T-cell (primary cell): Measurements from ENCODE around the gene SETD9. TPM values are rescaled to one million over a fixed set of nuclear protein-coding genes. Genes with fewer than 3 reads are reported as not detected.

Source experiments
- ATAC-seq, 4 experiments: fragments of 200-7000 bp in 3 of 4; fragments of 150-1000 bp in 1 of 4; cut with Tn5 transposase; replicated peaks in 1 of 4; 1 replicate in 3 of 4; 2 replicates in 1 of 4; pipeline ENCODE4 v1.10.0; 2021; ENCODE audit warnings: moderate library complexity in 3 of 4, mild to moderate bottlenecking in 2 of 4, moderate number of reproducible peaks in 1 of 4
- CTCF ChIA-PET, 2 donors: fragments of 300-600 bp; sonication (Branson Sonifier 250); formaldehyde crosslinking; loops; one replicate each; lab custom pipeline; 2022; ENCODE audit warnings: antibody characterized with exemption in 2 of 2; lab: Charles Lee
- POLR2A ChIA-PET, 2 donors: fragments of 300-600 bp; sonication (Branson Sonifier 250); formaldehyde crosslinking; loops; one replicate each; lab custom pipeline; 2022; ENCODE audit warnings: antibody characterized with exemption in 2 of 2; lab: Charles Lee
- DNase-seq, 35 experiments: peaks; one replicate each; pipeline versions ENCODE4 v3.0.0 to v3.0.0-alpha.2; 2013 to 2023
- H3K27ac ChIP-seq: one replicate; pipeline ENCODE4 v1.5.1; 2013; ENCODE audit warnings: low read length
- H3K27me3 ChIP-seq, 2 experiments: replicated peaks in 1 of 2; 1 replicate in 1 of 2; 2 replicates in 1 of 2; pipeline versions ENCODE4 v1.6.1 to v1.7.0; 2013; ENCODE audit warnings: low read length in 1 of 2, mixed read lengths in 1 of 2; ENCODE audit not compliant: control insufficient read depth in 2 of 2, insufficient read depth in 2 of 2; ENCODE audit errors: extremely low read depth in 1 of 2
- H3K36me3 ChIP-seq, 2 donors: 1 replicate in 1 of 2; 2 replicates in 1 of 2; pipeline versions ENCODE4 v1.6.1 to v1.7.0; 2013; ENCODE audit warnings: low read length in 1 of 2; ENCODE audit not compliant: control insufficient read depth in 2 of 2, insufficient read depth in 1 of 2; ENCODE audit errors: extremely low read depth in 1 of 2
- H3K4me1 ChIP-seq, 2 experiments: 1 replicate in 1 of 2; 2 replicates in 1 of 2; pipeline versions ENCODE4 v1.6.1 to v1.7.0; 2013; ENCODE audit warnings: low read length in 2 of 2, mixed read lengths in 1 of 2; ENCODE audit not compliant: insufficient read depth in 2 of 2, control insufficient read depth in 1 of 2; ENCODE audit errors: extremely low read depth in 1 of 2
- H3K4me3 ChIP-seq, 2 donors: 1 replicate in 1 of 2; 2 replicates in 1 of 2; pipeline versions ENCODE4 v1.5.1 to v1.7.0; 2013; ENCODE audit warnings: mild to moderate bottlenecking in 2 of 2, low read length in 1 of 2, moderate library complexity in 1 of 2; ENCODE audit not compliant: control insufficient read depth in 1 of 2; ENCODE audit errors: extremely low read depth in 1 of 2
- H3K9me3 ChIP-seq: 2 replicates; pipeline ENCODE4 v1.7.0; 2013
- H3K27ac Mint-ChIP-seq, 2 donors: one replicate each; pipeline ENCODE4 v1.8.0; 2020 to 2021; ENCODE audit warnings: mild to moderate bottlenecking in 2 of 2, mixed read lengths in 2 of 2
- H3K27me3 Mint-ChIP-seq, 2 donors: one replicate each; pipeline ENCODE4 v1.8.0; 2021 to 2022; ENCODE audit warnings: mixed read lengths in 2 of 2
- H3K36me3 Mint-ChIP-seq: one replicate; pipeline ENCODE4 v1.8.0; 2021; ENCODE audit warnings: mixed read lengths
- H3K4me1 Mint-ChIP-seq, 3 donors: one replicate each; pipeline ENCODE4 v1.8.0; 2020 to 2022; ENCODE audit warnings: mixed read lengths in 3 of 3, mild to moderate bottlenecking in 1 of 3
- H3K4me3 Mint-ChIP-seq, 3 donors: one replicate each; pipeline ENCODE4 v1.8.0; 2020 to 2022; ENCODE audit warnings: mild to moderate bottlenecking in 3 of 3, mixed read lengths in 3 of 3, moderate library complexity in 3 of 3
- H3K9me3 Mint-ChIP-seq, 3 donors: one replicate each; pipeline ENCODE4 v1.8.0; 2020 to 2022; ENCODE audit warnings: mixed read lengths in 3 of 3
- WGBS: methylation state at CpG from one replicate; pipeline ENCODE4 v1.1.5; 2013; ENCODE audit warnings: missing lambda C conversion rate; ENCODE audit not compliant: insufficient coverage; 5-methylcytosine and 5-hydroxymethylcytosine counted together
- total RNA-seq, 35 experiments: library from RNA in 6 of 35; stranded (reverse) in 6 of 35; fragments of 120-200 nt in 1 of 35; gene quantifications; one replicate each; pipeline versions ENCODE4 v1.2.1 to v1.2.4 and lab custom pipeline; 2013 to 2026

SETD9 gene
- total RNA-seq, 5 donors from 2014 or later (not counting 1 experiment from before 2014, with no cell fraction given), result 0.73 to 6.4 (median 5.3) TPM

DNA sequence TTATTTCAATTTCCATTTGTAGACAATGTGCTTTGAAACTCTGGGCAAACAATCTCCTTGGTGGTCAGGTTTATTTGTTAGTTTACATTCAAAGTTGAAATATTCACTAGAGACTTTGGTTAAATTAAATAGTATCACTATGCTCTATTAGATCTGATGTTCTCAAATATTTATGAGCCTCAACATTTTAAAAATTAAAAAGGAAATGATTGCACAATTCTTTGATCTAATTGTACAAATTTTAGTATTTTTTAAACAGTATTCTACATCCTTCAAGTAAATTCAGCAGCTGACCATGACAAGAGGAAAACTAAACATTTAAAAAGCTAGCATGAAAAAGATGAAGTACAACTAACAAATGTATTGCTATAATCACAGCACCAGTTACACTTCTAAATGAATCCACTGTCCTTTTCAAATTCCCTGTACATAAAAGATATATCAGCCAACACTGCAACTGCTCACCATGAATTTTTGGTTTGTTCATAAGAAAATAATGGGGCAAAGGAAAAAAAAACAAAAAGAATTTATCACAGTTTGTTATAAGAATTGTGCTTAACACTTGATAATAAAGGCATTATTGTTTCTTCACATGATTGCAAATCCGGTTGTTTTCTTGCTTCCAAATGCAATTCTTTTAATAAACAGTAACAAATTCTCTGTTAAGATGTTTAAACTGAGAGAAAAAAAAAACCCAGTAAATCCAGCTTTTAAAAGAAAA is 10.7 kb downstream of the SETD9 start:
- Mint-ChIP-seq H3K9me3 (no peaks in the 10 kb centered on the region), H3K27ac (no peak overlapping the region)
- CTCF ChIA-PET, result interaction anchor here in 1 of 2 donors (0.6 kb wide), 1 partner anchor 18 kb away, joined by 3 read pairs; no protein-coding TSS in a partner anchor

GRCh38 chr5:56922922-56923321 is 13.5 kb downstream of the SETD9 start:
- 100% methylated on average over 1 of the region's 6 CpGs for WGBS
- Mint-ChIP-seq H3K36me3 (peaks cover 47% of the 10 kb centered on the region), H3K4me1 (peaks cover 2 to 17% (median 3%) of the 10 kb centered on the region in 3 donors), H3K27me3 (no peaks in the 10 kb centered on the region), H3K27ac (no peak overlapping the region), H3K9me3 (no peaks in the 10 kb centered on the region), H3K4me3 (no peak overlapping the region)
- CTCF ChIA-PET, result no interaction called here
- Histone ChIP-seq H3K27ac (no peak overlapping the region), H3K27me3 (no peaks in the 10 kb centered on the region), H3K9me3 (no peaks in the 10 kb centered on the region), H3K36me3 (peaks cover 4 to 41% of the 10 kb centered on the region in 2 donors), H3K4me3 (no peak overlapping the region), H3K4me1 (no peaks in the 10 kb centered on the region)
- POLR2A ChIA-PET, result interaction anchor here in 1 of 2 donors (0.6 kb wide), 1 partner anchor 41 kb away, joined by 3 read pairs; no protein-coding TSS in a partner anchor
- no peak for DNase-seq
- ATAC-seq, result no peak

More for the DNA sequence above, 10.7 kb downstream of the SETD9 start:
- no peaks in the 10 kb centered on the region for H3K27me3 Mint-ChIP-seq
- ATAC-seq (no peak), DNase-seq (no peak)
- Histone ChIP-seq H3K36me3 (peaks cover 4 to 32% of the 10 kb centered on the region in 2 donors), H3K4me1 (no peaks in the 10 kb centered on the region), H3K27me3 (no peaks in the 10 kb centered on the region), H3K9me3 (no peaks in the 10 kb centered on the region), H3K27ac (no peak overlapping the region), H3K4me3 (no peak overlapping the region)
- WGBS, result no CpG with 5 or more reads among the region's 1 CpG
- peaks cover 35% of the 10 kb centered on the region for H3K36me3 Mint-ChIP-seq
- H3K4me1 Mint-ChIP-seq, result peaks cover 2 to 17% (median 3%) of the 10 kb centered on the region in 3 donors
- POLR2A ChIA-PET, result interaction anchor here in 1 of 2 donors (0.6 to 0.7 kb wide), 2 partner anchors 39 to 55 kb away, joined by 3 read pairs; no protein-coding TSS in a partner anchor
- H3K4me3 Mint-ChIP-seq, result no peak overlapping the region

- no peak for ATAC-seq
- DNase-seq, result no peak
- Mint-ChIP-seq H3K4me3 (no peak overlapping the region), H3K27me3 (no peaks in the 10 kb centered on the region), H3K36me3 (peaks cover 40% of the 10 kb centered on the region), H3K27ac (no peak overlapping the region), H3K9me3 (no peaks in the 10 kb centered on the region), H3K4me1 (no peaks in the 10 kb centered on the region)
- H3K4me3 ChIP-seq, result no peak overlapping the region
- H3K27me3 ChIP-seq, result no peaks in the 10 kb centered on the region
- ChIA-PET POLR2A (no interaction called here), CTCF (no interaction called here)
- peaks cover 3 to 64% of the 10 kb centered on the region in 2 donors for H3K36me3 ChIP-seq
- no CpG with 5 or more reads among the region's 1 CpG for WGBS
- H3K27ac ChIP-seq, result no peak overlapping the region
- H3K4me1 ChIP-seq, result no peaks in the 10 kb centered on the region
- no peaks in the 10 kb centered on the region for H3K9me3 ChIP-seq
Observed at GRCh38 chr5:56934325-56934724, 24.9 kb downstream of the SETD9 start.

GRCh38 chr5:56938858-56939257 is 29.5 kb downstream of the SETD9 start:
- ChIA-PET CTCF (interaction anchor here in 1 of 2 donors (0.7 kb wide), 1 partner anchor 359 kb away, joined by 4 read pairs; no protein-coding TSS in a partner anchor), POLR2A (no interaction called here)
- Histone ChIP-seq H3K4me1 (no peaks in the 10 kb centered on the region), H3K4me3 (no peak overlapping the region), H3K9me3 (no peaks in the 10 kb centered on the region), H3K36me3 (peaks cover 7 to 79% of the 10 kb centered on the region in 2 donors), H3K27ac (no peak overlapping the region), H3K27me3 (no peaks in the 10 kb centered on the region)
- Mint-ChIP-seq H3K4me1 (peaks cover 0 to 18% (median 5%) of the 10 kb centered on the region in 3 donors), H3K9me3 (no peaks in the 10 kb centered on the region), H3K27ac (no peak overlapping the region), H3K27me3 (no peaks in the 10 kb centered on the region), H3K36me3 (peaks cover 64% of the 10 kb centered on the region), H3K4me3 (no peak overlapping the region)
- ATAC-seq (no peak), DNase-seq (no peak)
- 89% methylated on average over 1 of the region's 1 CpG for WGBS

- 80% methylated on average over 1 of the region's 1 CpG for WGBS
- no peak overlapping the region for H3K27ac ChIP-seq
- Mint-ChIP-seq H3K36me3 (peaks cover 59% of the 10 kb centered on the region), H3K4me3 (no peak overlapping the region), H3K27ac (no peak overlapping the region), H3K4me1 (peaks cover 1 to 18% (median 7%) of the 10 kb centered on the region in 3 donors), H3K27me3 (no peaks in the 10 kb centered on the region), H3K9me3 (no peaks in the 10 kb centered on the region)
- POLR2A ChIA-PET, result interaction anchor here in 1 of 2 donors (0.8 kb wide), 1 partner anchor 250 kb away, joined by 4 read pairs; no protein-coding TSS in a partner anchor
- no peak for ATAC-seq
- H3K4me1 ChIP-seq, result no peaks in the 10 kb centered on the region
- H3K36me3 ChIP-seq, result peaks cover 9 to 64% of the 10 kb centered on the region in 2 donors
- CTCF ChIA-PET, result no interaction called here
- no peak for DNase-seq
- H3K9me3 ChIP-seq, result no peaks in the 10 kb centered on the region
- H3K27me3 ChIP-seq, result no peaks in the 10 kb centered on the region
- no peak overlapping the region for H3K4me3 ChIP-seq
Observed at GRCh38 chr5:56941981-56942380, 32.6 kb downstream of the SETD9 start.

GRCh38 chr5:56947052-56947451 is 37.7 kb downstream of the SETD9 start:
- H3K9me3 Mint-ChIP-seq, result no peaks in the 10 kb centered on the region
- no peak overlapping the region for H3K27ac ChIP-seq
- H3K4me3 Mint-ChIP-seq, result no peak overlapping the region
- DNase-seq (no peak), ATAC-seq (no peak)
- POLR2A ChIA-PET, result no interaction called here
- CTCF ChIA-PET, result no interaction called here
- H3K27me3 Mint-ChIP-seq, result no peaks in the 10 kb centered on the region
- no peak overlapping the region for H3K27ac Mint-ChIP-seq
- no peaks in the 10 kb centered on the region for H3K9me3 ChIP-seq
- no peak overlapping the region for H3K4me3 ChIP-seq
- peaks cover 17 to 21% (median 20%) of the 10 kb centered on the region in 3 donors for H3K4me1 Mint-ChIP-seq
- no peaks in the 10 kb centered on the region for H3K27me3 ChIP-seq
- H3K36me3 ChIP-seq, result peaks cover 6 to 25% of the 10 kb centered on the region in 2 donors
- H3K36me3 Mint-ChIP-seq, result peaks cover 23% of the 10 kb centered on the region
- H3K4me1 ChIP-seq, result peaks cover 6% of the 10 kb centered on the region in 2 experiments
